HG03558 (cell line): Measurements from ENCODE around the gene ANGPT4.
"Not testable (repeated sequence)": the region's sequence is repeated elsewhere in the genome, so short reads cannot be mapped to it uniquely, and the experiment has no call there.

Experiments
- ATAC-seq: cut with Tn5 transposase; IDR thresholded peaks from one replicate; pipeline ENCODE4 v1.9.1; 2021; ENCODE audit warnings: moderate number of reproducible peaks; ENCODE audit not compliant: unreplicated experiment; ENCODE audit errors: extremely low read depth

The ANGPT4 gene

DNA sequence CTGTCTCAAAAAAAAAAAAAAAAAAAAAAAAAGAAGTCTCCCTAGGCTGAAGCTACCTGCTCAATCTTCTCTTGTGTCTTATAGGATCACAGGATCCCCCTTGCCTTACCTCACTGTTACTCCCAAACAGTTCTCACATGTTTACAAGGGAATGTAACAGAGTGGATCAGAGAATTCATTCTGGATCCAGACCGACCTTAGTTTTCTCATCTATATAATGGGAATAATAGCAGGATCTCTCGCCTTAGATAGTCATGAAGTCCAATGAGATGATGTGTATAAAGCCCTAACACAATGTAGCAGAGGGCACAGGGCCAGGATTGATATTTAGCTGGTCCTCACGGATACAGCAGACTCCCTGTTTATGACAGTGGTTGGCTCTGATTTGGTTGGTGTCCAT is 84.9 kb downstream of the ANGPT4 start:
- ATAC-seq: no peak

DNA sequence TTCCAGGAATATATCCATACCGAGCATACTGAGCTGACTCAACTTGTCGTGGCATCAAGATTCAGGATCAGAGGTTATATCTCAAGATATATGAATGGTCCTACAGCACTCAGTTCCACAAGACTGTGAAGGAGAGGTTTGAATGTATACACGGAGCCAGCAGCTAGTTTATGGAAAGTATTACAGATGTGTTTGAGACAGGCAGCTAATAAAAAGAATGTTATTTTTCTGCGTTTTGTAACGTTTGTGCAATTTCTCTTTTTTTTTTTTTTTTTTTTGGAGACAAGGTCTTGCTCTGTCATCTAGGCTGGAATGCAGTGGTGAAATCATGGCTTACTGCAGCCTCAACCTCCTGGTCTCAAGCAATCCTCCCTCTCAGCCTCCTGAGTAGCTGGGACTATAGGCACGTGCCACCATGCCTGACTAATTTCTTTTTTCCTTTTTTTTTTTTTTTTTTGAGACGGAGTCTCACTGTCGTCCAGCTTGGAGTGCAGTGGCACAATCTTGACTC is 86.1 kb downstream of the ANGPT4 start:
- no peak for ATAC-seq

GRCh38 chr20:829551-829950 is 86.6 kb downstream of the ANGPT4 start:
- ATAC-seq: no peak

DNA sequence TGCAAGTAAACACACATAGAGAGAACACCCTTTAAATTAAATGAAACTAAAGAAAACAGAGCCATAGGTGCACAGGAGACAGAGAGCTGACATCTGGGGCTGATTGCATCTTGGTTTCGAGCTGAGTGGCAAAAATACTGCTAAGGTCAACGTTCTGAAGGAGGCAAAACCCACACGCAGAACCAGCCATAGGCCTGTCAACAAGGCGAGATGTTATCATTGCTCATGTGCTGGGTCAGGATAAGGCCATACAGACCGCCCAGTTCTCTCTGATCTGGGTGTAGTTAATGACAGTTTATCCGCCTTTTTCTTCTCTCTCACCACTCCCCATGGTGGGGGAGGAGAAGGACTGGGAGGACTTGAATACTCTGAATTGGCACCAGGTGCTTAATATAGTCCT is 87.1 kb downstream of the ANGPT4 start:
- no peak for ATAC-seq

- ATAC-seq: not testable (repeated sequence)
Measured at GRCh38 chr20:827981-828380, 88.2 kb downstream of the ANGPT4 start.

GRCh38 chr20:826695-827323 is 89.3 kb downstream of the ANGPT4 start:
- ATAC-seq: no peak

DNA sequence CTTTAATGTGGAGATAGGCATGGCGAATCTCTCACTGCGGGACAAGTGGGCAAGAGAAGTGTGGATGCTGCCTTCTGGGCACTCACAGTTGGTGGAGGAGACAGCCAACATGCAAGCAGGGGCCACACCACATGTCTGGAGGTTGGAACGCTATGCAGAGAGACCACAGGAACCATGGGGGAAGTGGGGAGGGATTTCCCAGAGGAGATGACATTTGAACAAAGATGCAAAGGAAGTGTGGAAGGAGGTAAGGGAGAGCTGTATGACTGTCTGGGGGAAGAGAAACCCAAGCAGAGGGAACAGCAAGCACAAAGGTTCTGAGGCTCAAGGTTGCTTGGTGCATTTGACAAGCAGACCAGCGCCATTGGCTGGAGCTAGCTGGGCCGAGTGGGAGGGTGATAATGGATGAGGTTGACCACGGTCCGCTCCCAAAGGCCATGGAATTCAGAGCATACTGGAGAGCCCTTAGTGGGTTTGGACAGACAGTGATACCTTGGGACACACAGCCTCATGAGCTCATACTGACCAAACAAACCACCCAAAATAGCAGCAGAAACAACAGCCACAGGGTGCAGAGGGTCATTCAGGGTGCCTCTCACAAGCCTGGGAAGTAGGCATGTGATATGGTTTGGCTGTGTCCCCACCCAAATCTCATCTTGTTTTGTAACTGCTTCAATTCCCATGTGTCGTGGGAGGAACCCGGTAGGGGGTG is 90.3 kb downstream of the ANGPT4 start:
- no peak for ATAC-seq

- ATAC-seq: no peak
Measured at GRCh38 chr20:824916-825315, 91.2 kb downstream of the ANGPT4 start.

DNA sequence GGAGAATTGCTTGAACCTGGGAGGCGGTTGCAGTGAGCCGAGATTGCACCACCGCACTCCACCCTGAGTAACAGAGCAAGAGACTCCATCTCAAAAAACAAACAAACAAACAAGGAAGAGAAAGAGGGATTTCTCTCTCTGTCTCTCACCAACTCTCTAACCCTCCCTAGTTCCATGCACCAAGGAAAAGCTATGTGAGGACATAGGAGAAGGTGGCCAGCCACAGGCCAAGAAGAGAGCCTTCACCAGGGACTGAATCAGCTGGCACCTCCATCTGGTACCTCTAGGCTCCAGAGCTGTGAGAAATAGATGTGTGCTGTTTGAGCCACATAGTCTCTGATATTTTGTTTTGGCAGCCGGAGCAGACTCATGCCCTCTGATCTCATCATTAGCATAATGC is 91.6 kb downstream of the ANGPT4 start:
- ATAC-seq: no peak

DNA sequence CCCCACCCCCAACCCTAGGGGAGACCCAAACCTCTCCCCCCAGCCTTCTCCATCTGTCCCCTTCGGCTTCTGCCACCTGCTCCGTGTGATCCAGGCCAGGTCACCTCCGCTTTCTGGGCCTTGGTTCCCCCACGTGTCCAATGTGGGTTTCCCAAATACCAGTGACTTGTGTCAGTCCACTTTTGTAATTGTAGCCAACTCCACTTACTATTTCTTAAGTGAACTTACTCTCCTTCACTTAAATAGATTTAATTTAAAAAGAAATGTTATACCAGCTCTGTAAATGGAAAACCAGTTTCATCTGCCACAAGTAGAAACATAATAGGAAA is 92.6 kb downstream of the ANGPT4 start:
- ATAC-seq: no peak

DNA sequence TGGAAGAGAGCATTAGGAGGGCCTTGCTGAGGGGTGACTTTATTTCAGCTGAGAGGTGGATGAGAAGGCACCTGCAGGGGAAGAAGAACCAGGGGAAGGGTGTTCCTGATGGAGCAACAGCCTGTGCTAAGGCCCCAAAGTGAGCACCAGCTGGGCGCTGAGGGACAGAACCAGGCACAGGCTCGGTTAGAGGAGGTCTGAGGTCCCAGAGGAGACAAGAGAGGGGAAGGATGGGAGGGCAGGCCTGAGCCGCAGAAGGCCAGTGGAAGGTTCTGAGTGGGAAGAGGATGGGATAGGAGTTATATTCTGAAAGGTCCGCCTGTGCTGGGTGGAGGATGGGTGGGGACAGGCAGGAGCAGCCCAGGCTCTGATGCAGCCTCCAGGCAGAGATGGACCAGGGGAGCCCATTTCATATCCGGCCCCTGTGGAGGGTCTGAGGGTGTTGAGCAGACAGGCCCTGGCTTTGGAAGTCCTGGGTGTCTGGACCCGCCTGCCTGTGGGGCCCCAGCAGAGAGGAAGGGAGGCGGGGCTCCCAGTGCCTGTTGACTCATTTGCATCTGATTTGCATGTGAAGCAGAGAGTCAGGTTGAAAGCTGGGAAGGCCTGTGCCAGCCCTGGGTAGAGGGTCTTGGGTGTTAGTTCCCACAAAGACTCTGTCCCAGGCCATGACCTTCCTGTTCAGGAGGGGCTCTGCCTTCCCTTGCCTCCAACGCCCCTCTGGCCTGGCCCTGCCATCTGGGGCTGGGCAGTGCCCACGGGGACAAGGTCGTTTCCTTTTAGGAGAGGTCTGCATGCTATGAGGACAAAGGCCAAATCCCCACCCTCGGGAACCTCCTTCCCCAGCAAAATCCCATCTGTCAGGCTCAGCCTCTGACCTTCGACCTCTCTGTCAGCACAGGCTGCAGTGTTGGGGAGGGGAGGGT is 93.2 kb downstream of the ANGPT4 start:
- ATAC-seq: no peak

GRCh38 chr20:821731-822065 is 94.4 kb downstream of the ANGPT4 start:
- ATAC-seq: no peak

DNA sequence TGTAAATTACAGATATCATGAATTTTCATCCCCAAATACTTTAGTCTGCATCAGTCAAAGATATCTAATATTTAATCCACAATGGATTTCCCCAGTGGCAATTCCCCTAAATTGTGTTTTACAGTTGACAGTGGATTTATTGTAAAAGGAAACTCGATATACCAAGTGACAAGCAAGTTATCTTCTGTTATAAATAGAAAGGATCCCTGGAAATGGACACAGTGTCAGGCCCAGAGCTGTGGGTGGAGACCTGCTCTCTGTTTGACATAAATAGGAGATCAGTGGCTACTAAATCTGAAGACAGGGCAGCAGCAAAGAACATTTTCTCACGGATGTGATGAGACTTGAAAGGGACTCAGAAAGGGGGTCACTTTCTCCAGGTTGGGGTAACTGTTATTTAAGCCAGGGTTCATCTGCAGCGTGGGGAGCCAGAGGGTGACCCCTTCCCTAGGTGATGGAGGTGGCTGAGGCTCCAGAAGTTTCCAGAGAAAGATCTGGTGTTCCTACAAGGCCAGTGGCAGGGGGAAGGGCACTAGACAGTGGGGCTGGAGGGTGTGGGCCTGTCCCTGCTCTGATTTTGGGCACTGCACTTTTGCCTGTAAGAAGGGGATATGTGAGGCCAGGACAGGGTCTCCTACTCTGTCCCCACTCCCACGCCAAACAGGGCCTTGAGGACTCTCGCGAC is 94.9 kb downstream of the ANGPT4 start:
- ATAC-seq: no peak

DNA sequence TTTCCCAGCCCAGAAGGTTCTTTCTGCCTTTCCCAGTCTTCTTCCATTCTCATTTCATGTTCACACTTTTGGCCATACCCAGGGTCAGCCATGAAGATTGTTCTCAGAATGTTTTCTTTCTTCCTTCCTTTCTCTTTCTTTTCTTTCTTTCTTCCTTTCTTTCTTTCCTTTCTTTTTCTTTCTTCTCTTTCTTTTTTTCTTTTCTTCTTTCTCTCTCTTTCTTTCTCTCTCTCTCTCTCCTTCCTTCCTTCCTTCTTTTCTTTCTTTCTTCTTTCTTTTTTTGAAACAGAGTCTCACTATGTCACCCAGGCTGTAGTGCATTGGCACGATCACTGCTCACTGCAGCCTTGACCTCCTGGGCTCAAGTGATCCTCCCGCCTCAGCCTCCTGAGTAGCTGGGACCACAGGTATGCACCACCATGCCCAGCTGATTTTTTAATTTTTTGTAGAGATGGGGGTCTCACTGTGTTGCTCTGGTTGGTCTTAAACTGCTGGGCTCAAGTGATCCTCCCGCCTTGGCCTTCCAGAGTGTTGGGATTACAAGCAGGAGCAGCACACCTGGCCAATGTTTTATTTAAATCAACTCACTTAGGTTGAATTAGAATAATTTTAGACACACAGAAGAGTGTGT is 95.7 kb downstream of the ANGPT4 start:
- ATAC-seq: no peak
